GM10266 (cell line): ENCODE results near the gene SCART1.

Source experiments
- DNase-seq: peaks from one replicate; pipeline ENCODE4 v3.0.0; 2012; ENCODE audit errors: extremely low spot score
- CTCF ChIP-seq: IDR thresholded peaks from 2 replicates; pipeline ENCODE4 v1.5.1; 2012; ENCODE audit warnings: mild to moderate bottlenecking, low read depth; ENCODE audit not compliant: control insufficient read depth, insufficient read depth; ENCODE audit errors: missing control alignments

SCART1 gene

GRCh38 chr10:133441780-133442179, 12.0 kb upstream of the SCART1 start:
- TF ChIP-seq CTCF = no peak
- DNase-seq = no peak

- no peak for DNase-seq
- TF ChIP-seq CTCF = no peak
Observed at GRCh38 chr10:133442191-133442966, 11.4 kb upstream of the SCART1 start.

GRCh38 chr10:133442967-133443924, 10.5 kb upstream of the SCART1 start:
- no peak for TF ChIP-seq CTCF

GRCh38 chr10:133444342-133445267, 9.1 kb upstream of the SCART1 start:
- TF ChIP-seq CTCF = no peak
- no peak for DNase-seq

More at GRCh38 chr10:133442967-133443924, 10.5 kb upstream of the SCART1 start:
- DNase-seq = no peak

- no peak for DNase-seq
- no peak for TF ChIP-seq CTCF
Observed at GRCh38 chr10:133445268-133445732, 8.4 kb upstream of the SCART1 start.

GRCh38 chr10:133445751-133446708, 7.7 kb upstream of the SCART1 start:
- DNase-seq = no peak
- TF ChIP-seq CTCF = no peak
